NOMO-1 treated with dmso at 0.1 percent for 144 hours (cell line): ENCODE measurements around the gene PANX2.

Experiments used
- DNase-seq: peaks from one replicate; lab custom pipeline; 2025; ENCODE audit not compliant: unreplicated experiment; lab: John Stamatoyannopoulos, UW

PANX2 gene

GRCh38 chr22:50169181-50169759 lies 1.3 kb upstream of the PANX2 start:
- no peak for DNase-seq

- DNase-seq, result no peak
Measured at GRCh38 chr22:50169774-50170341, 673 bp upstream of the PANX2 start.

GRCh38 chr22:50171319-50171964 lies 911 bp downstream of the PANX2 start:
- no peak for DNase-seq

- no peak for DNase-seq
Measured at GRCh38 chr22:50171965-50172421, 1.5 kb downstream of the PANX2 start.

- peak; percentile 69 for DNase-seq
Measured at GRCh38 chr22:50173311-50173982, 2.9 kb downstream of the PANX2 start.

GRCh38 chr22:50173983-50174355 lies 3.4 kb downstream of the PANX2 start:
- DNase-seq, result no peak

GRCh38 chr22:50174382-50175190 lies 4.1 kb downstream of the PANX2 start:
- no peak for DNase-seq

GRCh38 chr22:50175191-50175461 lies 4.6 kb downstream of the PANX2 start:
- DNase-seq, result no peak

GRCh38 chr22:50175921-50176849 lies 5.7 kb downstream of the PANX2 start:
- DNase-seq, result no peak

- no peak for DNase-seq
Measured at GRCh38 chr22:50176850-50177536, 6.5 kb downstream of the PANX2 start.

GRCh38 chr22:50177537-50178470 lies 7.3 kb downstream of the PANX2 start:
- no peak for DNase-seq

- DNase-seq, result no peak
Measured at GRCh38 chr22:50178471-50178864, 7.9 kb downstream of the PANX2 start.

- no peak for DNase-seq
Measured at GRCh38 chr22:50178871-50179869, 8.6 kb downstream of the PANX2 start.

- no peak for DNase-seq
Measured at GRCh38 chr22:50179937-50180726, 9.6 kb downstream of the PANX2 start.

- no peak for DNase-seq
Measured at GRCh38 chr22:50180727-50181521, 10.4 kb downstream of the PANX2 start.
